Measurements from ENCODE around the gene MB.

Gene MB

DNA sequence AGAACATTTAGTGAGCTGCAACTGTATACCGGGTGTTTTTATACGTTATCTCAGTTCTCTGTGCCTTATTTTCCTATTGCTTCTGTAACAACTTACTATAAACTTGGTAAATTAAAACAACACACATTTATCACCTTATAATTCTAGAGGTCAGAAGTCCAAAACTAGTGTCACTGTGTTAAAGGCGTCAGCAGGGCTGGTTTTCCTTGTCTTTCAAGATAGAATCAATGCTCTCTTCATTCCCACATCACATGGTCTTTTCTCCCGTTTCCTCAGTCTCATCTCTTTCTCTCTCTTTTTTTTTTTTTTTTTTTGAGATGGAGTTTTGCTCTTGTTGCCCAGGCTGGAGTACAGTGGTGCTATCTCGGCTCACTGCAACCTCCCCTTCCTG lies 36.1 kb downstream of the MB start:
- TF ChIP-seq, protein P1, sequence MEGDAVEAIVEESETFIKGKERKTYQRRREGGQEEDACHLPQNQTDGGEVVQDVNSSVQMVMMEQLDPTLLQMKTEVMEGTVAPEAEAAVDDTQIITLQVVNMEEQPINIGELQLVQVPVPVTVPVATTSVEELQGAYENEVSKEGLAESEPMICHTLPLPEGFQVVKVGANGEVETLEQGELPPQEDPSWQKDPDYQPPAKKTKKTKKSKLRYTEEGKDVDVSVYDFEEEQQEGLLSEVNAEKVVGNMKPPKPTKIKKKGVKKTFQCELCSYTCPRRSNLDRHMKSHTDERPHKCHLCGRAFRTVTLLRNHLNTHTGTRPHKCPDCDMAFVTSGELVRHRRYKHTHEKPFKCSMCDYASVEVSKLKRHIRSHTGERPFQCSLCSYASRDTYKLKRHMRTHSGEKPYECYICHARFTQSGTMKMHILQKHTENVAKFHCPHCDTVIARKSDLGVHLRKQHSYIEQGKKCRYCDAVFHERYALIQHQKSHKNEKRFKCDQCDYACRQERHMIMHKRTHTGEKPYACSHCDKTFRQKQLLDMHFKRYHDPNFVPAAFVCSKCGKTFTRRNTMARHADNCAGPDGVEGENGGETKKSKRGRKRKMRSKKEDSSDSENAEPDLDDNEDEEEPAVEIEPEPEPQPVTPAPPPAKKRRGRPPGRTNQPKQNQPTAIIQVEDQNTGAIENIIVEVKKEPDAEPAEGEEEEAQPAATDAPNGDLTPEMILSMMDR (IDR thresholded peaks at IDR 0.05; ENCODE audit: low read depth, low read length), result no peak
- no peak for DNase-seq (ENCODE audit: low read depth, low spot score)
- in situ Hi-C loops (cut with HindIII; ENCODE audit: low sequenced_read_pairs), result no loop called here
- no peak overlapping the region for H3K4me3 ChIP-seq (ENCODE audit: low read depth, low read length)

DNA sequence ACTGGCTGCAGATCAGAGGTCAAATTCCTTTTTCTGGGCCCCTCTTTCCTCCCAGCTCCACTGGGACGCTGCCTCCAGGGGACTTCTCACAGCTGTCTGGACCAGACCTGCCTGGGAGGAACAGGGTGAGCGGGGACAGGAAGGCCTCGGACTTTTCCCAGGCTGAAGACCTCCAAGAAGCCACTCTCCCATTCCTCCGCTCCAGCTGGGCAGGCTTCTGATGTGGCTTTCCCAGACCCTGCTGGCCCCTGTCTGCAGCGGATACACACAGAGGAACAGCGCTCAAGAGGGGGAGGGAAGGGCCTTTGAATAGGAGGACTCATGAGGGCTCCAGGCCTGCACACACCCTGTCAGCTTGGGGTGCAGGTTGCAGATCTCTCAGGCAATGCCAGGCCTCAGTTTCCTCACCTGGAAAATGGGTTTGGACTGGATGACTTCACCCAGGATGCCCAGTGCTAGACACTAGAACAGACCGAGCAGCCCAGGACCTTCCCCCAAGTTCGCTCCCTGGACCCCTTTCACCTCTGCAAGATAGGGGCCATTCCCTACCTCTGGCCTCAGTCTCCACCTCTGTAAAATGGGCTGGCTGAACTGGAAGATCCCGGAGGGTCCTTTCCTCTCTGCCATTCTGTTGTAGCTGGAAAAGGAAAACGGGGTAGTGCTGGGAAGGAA lies 36.6 kb downstream of the MB start:
- TF ChIP-seq, protein P1 (IDR thresholded peaks at IDR 0.05; ENCODE audit: low read depth, low read length), result no peak
- no peak for DNase-seq (ENCODE audit: low read depth, low spot score)
- no peak overlapping the region for H3K4me3 ChIP-seq (ENCODE audit: low read depth, low read length)
- in situ Hi-C loops (cut with HindIII; ENCODE audit: low sequenced_read_pairs), result no loop called here

DNA sequence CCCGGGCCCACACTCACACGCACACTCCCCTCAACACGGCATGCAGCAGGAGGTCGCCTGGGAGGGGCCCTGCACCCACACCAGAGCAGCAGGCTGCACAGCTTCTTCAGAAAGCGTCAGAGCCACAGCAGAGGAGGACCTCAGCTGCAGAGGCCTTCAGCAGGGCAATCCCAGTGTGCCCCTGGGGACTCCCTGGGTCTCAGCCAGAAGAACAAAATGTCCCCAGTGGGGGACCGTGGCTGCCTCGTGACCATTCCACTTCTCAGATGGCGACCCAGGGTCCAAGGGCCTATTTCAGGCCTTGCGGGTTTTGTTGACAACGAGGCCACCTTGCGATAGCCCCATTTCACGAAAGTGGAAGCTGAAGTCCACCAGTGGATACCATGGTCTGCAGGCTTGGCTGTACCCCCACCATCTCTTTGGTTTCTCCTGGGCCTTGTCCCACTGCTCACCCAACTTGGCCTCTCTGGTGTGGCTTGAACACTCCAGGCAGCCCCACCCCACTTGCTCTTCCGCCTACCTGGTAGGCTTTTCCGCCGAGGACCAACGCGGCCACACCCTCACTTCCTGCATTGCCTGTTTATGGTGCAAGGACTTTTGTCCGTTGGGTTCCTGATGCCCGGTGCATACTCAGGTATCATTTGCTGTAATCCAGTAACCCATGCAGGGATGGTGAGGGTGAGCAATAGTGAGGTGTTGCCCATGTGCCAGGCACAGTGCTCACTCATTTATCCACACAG lies 38.1 kb downstream of the MB start:
- TF ChIP-seq, protein P1 (IDR thresholded peaks at IDR 0.05; ENCODE audit: low read depth, low read length), result no peak
- in situ Hi-C loops (cut with HindIII; ENCODE audit: low sequenced_read_pairs), result no loop called here
- DNase-seq (ENCODE audit: low read depth, low spot score), result no peak
- no peak overlapping the region for H3K4me3 ChIP-seq (ENCODE audit: low read depth, low read length)

DNA sequence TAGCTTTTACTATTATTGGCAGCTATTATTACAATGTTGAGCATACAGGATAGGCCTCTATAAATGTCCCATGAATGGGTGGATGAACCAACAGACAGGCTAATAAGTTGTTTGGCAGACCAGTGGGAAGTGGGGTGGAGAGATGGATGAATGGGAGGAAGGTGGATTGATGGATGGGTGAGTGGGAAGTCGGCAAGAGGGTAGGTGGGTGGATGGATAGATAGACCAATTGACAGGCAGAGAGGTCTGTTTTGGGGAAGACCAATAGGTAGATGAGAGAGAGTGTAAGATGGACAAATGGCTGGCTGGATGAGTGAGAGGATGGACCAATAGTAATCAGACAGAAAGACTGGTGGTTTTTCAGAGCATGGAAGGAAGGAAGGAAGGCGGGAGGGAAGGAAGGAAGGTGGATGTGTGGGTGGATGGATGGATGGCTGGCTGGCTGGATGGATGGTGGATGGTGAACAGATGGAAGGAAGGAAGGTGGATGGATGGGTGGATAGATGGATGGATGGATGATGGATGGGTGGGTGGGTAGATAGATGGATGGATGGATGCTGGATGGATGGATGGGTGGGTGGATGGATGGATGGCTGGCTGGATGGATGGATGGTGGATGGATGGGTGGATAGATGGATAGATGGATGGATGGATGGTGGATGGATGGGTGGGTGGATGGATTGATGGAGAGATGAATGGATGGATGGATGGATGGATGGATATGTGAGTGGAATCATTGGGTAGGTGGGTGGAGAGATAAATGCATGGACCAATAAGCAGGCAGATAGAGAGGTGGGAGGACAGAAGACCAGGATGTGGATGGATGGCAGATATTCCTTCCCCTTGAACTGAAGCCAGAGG lies 39.1 kb downstream of the MB start:
- in situ Hi-C loops (cut with HindIII; ENCODE audit: low sequenced_read_pairs), result no loop called here
- no peak for DNase-seq (ENCODE audit: low read depth, low spot score)
- H3K4me3 ChIP-seq (ENCODE audit: low read depth, low read length), result no peak overlapping the region
- TF ChIP-seq, protein P1 (IDR thresholded peaks at IDR 0.05; ENCODE audit: low read depth, low read length), result no peak

DNA sequence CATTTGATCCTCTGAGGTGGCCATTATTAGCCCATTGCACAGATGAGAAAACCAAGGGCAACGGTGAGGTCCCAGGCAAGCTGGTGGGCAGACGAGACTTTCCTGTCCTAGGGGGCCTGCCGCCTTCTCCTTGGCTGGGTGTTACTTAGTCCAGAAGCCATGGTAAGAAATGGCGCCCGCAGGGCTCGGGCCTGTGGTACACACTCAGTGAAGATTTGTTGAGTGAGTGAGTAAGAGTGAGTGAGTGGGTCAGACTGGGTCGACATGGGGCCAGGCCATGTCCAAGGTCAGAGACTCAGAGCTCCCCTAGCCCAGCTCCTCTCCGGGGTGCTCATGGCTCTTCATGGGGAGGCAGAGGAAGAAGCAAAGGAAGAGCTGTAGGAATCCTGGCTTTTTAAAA lies 40.5 kb downstream of the MB start:
- no peak overlapping the region for H3K4me3 ChIP-seq (ENCODE audit: low read depth, low read length)
- in situ Hi-C loops (cut with HindIII; ENCODE audit: low sequenced_read_pairs), result no loop called here
- TF ChIP-seq, protein P1 (IDR thresholded peaks at IDR 0.05; ENCODE audit: low read depth, low read length), result no peak
- DNase-seq (ENCODE audit: low read depth, low spot score), result no peak

DNA sequence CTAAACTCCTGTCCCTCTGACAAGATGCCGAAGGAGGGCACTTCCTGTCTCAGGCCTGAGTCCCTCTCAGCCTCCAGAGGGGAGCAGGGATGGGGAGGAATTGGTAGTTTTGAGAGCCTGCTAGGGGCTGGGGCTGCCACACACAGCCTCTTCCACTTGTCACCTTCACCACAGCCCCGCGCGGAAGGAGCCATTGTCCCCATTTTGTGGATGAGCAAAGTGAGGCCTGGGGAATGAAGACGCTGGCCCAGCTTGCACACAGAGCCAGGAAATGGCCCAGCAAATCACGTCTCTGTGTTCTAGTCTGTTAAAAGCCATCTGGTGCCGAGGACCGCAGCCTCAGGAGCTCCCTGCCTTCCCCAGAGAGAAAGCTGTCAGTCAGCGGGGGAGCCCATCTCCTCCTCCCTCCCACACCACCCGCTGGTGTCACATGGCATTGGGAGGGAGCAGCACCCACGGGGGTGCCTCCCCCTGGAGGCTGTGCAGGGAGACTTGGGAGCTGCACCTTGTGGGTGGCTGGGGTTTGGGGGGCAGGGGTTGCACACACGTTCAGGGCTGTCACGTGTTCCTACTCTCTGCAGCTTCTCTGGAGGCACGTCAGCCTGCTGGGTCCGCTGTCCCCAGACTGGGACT lies 41.9 kb downstream of the MB start:
- no peak for DNase-seq (ENCODE audit: low read depth, low spot score)
- H3K4me3 ChIP-seq (ENCODE audit: low read depth, low read length), result no peak overlapping the region
- in situ Hi-C loops (cut with HindIII; ENCODE audit: low sequenced_read_pairs), result no loop called here
- TF ChIP-seq, protein P1 (IDR thresholded peaks at IDR 0.05; ENCODE audit: low read depth, low read length), result no peak

Data from astrocyte of the spinal cord (primary cell).